HepG2 (cell line): ENCODE data around the gene BIRC3. TPM values are rescaled to one million over a fixed set of nuclear protein-coding genes. Genes with fewer than 3 reads are reported as not detected.

ENCODE experiments used
- ATF1 ChIP-seq: IDR thresholded peaks from 2 replicates; pipeline ENCODE4 v1.6.1; 2016; ENCODE audit warnings: mild to moderate bottlenecking, control low read depth
- ATM ChIP-seq: fragments of 450-650 bp; IDR thresholded peaks from 2 replicates; pipeline ENCODE4 v1.7.1; 2017; ENCODE audit warnings: mild to moderate bottlenecking, borderline replicate concordance
- CSRNP1 ChIP-seq: sonication (generic); formaldehyde crosslinking; IDR thresholded peaks from 2 replicates; pipeline ENCODE4 v1.8.1; 2023; ENCODE audit warnings: mild to moderate bottlenecking, missing genetic modification reagents
- FOXA3 ChIP-seq: IDR thresholded peaks from 2 replicates; pipeline ENCODE4 v1.6.1; 2016; ENCODE audit warnings: missing genetic modification reagents, missing compliant biosample characterization
- FOXP4 ChIP-seq: sonication (generic); formaldehyde crosslinking; IDR thresholded peaks from 2 replicates; pipeline ENCODE4 v1.4.0; 2020; ENCODE audit warnings: missing genetic modification reagents
- GLMP ChIP-seq: sonication (generic); formaldehyde crosslinking; IDR thresholded peaks from 2 replicates; pipeline ENCODE4 v1.9.0; 2021; ENCODE audit warnings: missing genetic modification reagents, mild to moderate bottlenecking, borderline replicate concordance
- HIC2 ChIP-seq: sonication (generic); formaldehyde crosslinking; IDR thresholded peaks from 2 replicates; pipeline ENCODE4 v1.9.0; 2022; ENCODE audit warnings: low read depth, missing genetic modification reagents
- HIVEP1 ChIP-seq: sonication (generic); formaldehyde crosslinking; IDR thresholded peaks from 2 replicates; pipeline ENCODE4 v1.4.0; 2020; ENCODE audit warnings: mild to moderate bottlenecking, missing genetic modification reagents
- KMT2B ChIP-seq: IDR thresholded peaks from 2 replicates; pipeline ENCODE4 v1.6.1; 2016; ENCODE audit warnings: missing genetic modification reagents, missing compliant biosample characterization
- MED8 ChIP-seq: sonication (generic); formaldehyde crosslinking; IDR thresholded peaks from 2 replicates; pipeline ENCODE4 v1.8.1; 2023; ENCODE audit warnings: mild to moderate bottlenecking, missing genetic modification reagents; ENCODE audit not compliant: insufficient replicate concordance
- MZF1 ChIP-seq: sonication (generic); formaldehyde crosslinking; IDR thresholded peaks from 2 replicates; pipeline ENCODE4 v1.8.1; 2023; ENCODE audit warnings: mild to moderate bottlenecking, missing genetic modification reagents, borderline replicate concordance
- NCOA1 ChIP-seq: sonication (generic); formaldehyde crosslinking; IDR thresholded peaks from 2 replicates; pipeline ENCODE4 v1.9.0; 2021; ENCODE audit warnings: missing genetic modification reagents
- RBAK ChIP-seq: sonication (generic); formaldehyde crosslinking; IDR thresholded peaks from 2 replicates; pipeline ENCODE4 v1.5.1; 2020; ENCODE audit warnings: mild to moderate bottlenecking, missing genetic modification reagents
- RBM39 ChIP-seq: fragments of 200-400 bp; formaldehyde crosslinking; IDR thresholded peaks from one replicate; pipeline ENCODE4 v1.6.1; 2018; ENCODE audit warnings: antibody characterized with exemption, mild to moderate bottlenecking, low read depth, low read length; ENCODE audit not compliant: poor library complexity, severe bottlenecking
- RNF2 ChIP-seq: fragments of 450-650 bp; conservative IDR thresholded peaks from 2 replicates; pipeline ENCODE4 v1.6.1; 2016; ENCODE audit warnings: low read depth
- TCF7 ChIP-seq: sonication (generic); IDR thresholded peaks from 2 replicates; pipeline ENCODE4 v1.6.1; 2016; ENCODE audit warnings: antibody characterized with exemption, low read depth
- ZBTB39 ChIP-seq: sonication (generic); formaldehyde crosslinking; IDR thresholded peaks from 2 replicates; pipeline ENCODE4 v1.5.0; 2020; ENCODE audit warnings: missing genetic modification reagents
- ZNF446 ChIP-seq: sonication (generic); formaldehyde crosslinking; IDR thresholded peaks from 2 replicates; pipeline ENCODE4 v1.5.0; 2020; ENCODE audit warnings: mild to moderate bottlenecking, missing genetic modification reagents
- ZNF496 ChIP-seq: sonication (generic); formaldehyde crosslinking; IDR thresholded peaks from 2 replicates; pipeline ENCODE4 v1.8.1; 2023; ENCODE audit warnings: mild to moderate bottlenecking, moderate library complexity, missing genetic modification reagents; ENCODE audit not compliant: insufficient replicate concordance
- ZNF501 ChIP-seq: sonication (generic); formaldehyde crosslinking; IDR thresholded peaks from 2 replicates; pipeline ENCODE4 v1.5.1; 2020; ENCODE audit warnings: mild to moderate bottlenecking, moderate library complexity, missing genetic modification reagents
- ZNF598 ChIP-seq: sonication (generic); formaldehyde crosslinking; IDR thresholded peaks from 2 replicates; pipeline ENCODE4 v1.5.1; 2020; ENCODE audit warnings: mild to moderate bottlenecking, missing genetic modification reagents, borderline replicate concordance
- ZNF614 ChIP-seq: IDR thresholded peaks from 2 replicates; pipeline ENCODE4 v1.6.1; 2018; ENCODE audit warnings: missing biosample characterization, missing genetic modification reagents, inconsistent platforms, borderline replicate concordance
- ZNF850 ChIP-seq: sonication (generic); formaldehyde crosslinking; conservative IDR thresholded peaks from 2 replicates; pipeline ENCODE4 v1.9.0; 2021; ENCODE audit warnings: mild to moderate bottlenecking, missing genetic modification reagents
- polyA plus RNA-seq, 8 experiments: library from polyadenylated mRNA; depleted of rRNA in 3 of 8; stranded (reverse) in 7 of 8; unstranded in 1 of 8; fragments of >200 nt; fragmentation: Illumina TruSeq in 4 of 8; extraction: Trizol in 4 of 8; gene quantifications; 2 replicates each; pipeline versions ENCODE4 v1.2.1 to v1.2.3, GENCODE V29; 2011 to 2016; ENCODE audit warnings: low read depth in 4 of 8, missing spikeins in 1 of 8, mixed read lengths in 1 of 8; ENCODE audit not compliant: insufficient read depth in 1 of 8
- total RNA-seq, 5 experiments: library from RNA; depleted of rRNA; stranded (reverse); fragments of >200 nt; fragmentation: Illumina TruSeq; extraction: Trizol; gene quantifications; 2 replicates each; pipeline ENCODE4 v1.2.3, GENCODE V29; 2016; ENCODE audit warnings: low read depth in 1 of 5

BIRC3 gene
- total and polyA plus RNA-seq, 2 of the 13 experiments (the other 11 are each of a cell fraction or from before 2014, with no cell fraction given) = 0.41 to 4.2 TPM

- TF ChIP-seq CSRNP1 = no peak
- TF ChIP-seq ATM = no peak
- no peak for TF ChIP-seq KMT2B (CRISPR knock-in tag)
- TF ChIP-seq RNF2 = no peak
- TF ChIP-seq FOXA3 = 0 out of 2 replicates have a peak, but pooled peaks have one; percentile 13
- no peak for TF ChIP-seq GLMP (CRISPR knock-in tag)
- TF ChIP-seq HIC2 (CRISPR knock-in tag) = no peak
- TF ChIP-seq ZNF850 (CRISPR knock-in tag) = no peak
- TF ChIP-seq ZNF614 (CRISPR knock-in tag) = peak; percentile 43; the same call in 1 of the 2 replicates
- no peak for TF ChIP-seq RBM39
- no peak for TF ChIP-seq TCF7
- TF ChIP-seq NCOA1 (CRISPR knock-in tag) = no peak
- no peak for TF ChIP-seq RBAK (CRISPR knock-in tag)
- TF ChIP-seq ATF1 (CRISPR knock-in tag) = no peak
- no peak for TF ChIP-seq ZBTB39
- TF ChIP-seq ZNF598 = no peak
- no peak for TF ChIP-seq HIVEP1 (CRISPR knock-in tag)
- no peak for TF ChIP-seq ZNF496 (CRISPR knock-in tag)
- no peak for TF ChIP-seq ZNF501 (CRISPR knock-in tag)
- TF ChIP-seq MED8 (CRISPR knock-in tag) = no peak
- 0 out of 2 replicates have a peak, but pooled peaks have one; percentile 11 for TF ChIP-seq FOXP4 (CRISPR knock-in tag)
- TF ChIP-seq MZF1 (CRISPR knock-in tag) = peak; percentile 99
- no peak for TF ChIP-seq ZNF446 (CRISPR knock-in tag)
Observed at GRCh38 chr11:102341844-102342318, 24.6 kb downstream of the BIRC3 start (continued).
